SKM-1 (cell line): ENCODE measurements around the gene ADSS1.

ENCODE experiments used
- DNase-seq: peaks from one replicate; lab custom pipeline; 2025; ENCODE audit not compliant: unreplicated experiment; lab: John Stamatoyannopoulos, UW

Gene ADSS1

DNA sequence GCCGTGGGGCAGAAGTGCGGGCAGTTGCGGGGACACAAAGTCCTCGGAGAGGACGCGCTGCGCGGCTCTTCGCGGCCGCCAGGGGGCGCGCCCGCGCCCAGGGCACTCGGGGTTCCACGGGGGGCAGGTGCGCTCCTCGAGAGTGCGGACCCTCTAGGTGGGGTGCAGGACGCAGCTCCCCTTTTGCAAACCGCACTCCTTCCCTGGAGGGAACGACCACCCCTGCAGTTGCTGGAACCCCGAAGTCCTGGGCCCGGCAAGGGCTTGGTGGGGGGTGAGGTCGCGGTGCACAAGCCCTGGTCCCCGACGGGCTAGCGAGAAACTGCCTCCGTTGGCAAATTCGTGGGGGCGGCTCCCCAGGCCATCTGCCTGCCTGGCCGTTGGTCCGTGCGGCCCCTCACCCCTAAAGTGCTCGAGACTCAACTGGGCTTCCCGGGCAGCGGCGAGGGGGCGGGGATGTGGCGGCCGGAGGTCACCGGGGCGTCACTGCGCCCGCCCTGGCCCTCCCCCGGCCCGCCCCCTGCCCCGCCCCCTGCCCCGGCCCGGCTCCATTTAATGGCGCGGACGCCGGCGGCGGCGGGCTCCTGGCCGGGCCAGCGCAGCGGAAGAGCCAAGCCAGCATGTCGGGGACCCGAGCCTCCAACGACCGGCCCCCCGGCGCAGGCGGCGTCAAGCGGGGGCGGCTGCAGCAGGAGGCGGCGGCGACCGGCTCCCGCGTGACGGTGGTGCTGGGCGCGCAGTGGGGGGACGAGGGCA lies at the start of gene ADSS1:
Gene ADSS1 (plus strand): TSS at position 579 of the 756 bp plus-strand sequence. CDS start 42 bp downstream, at position 621.
- no peak for DNase-seq

DNA sequence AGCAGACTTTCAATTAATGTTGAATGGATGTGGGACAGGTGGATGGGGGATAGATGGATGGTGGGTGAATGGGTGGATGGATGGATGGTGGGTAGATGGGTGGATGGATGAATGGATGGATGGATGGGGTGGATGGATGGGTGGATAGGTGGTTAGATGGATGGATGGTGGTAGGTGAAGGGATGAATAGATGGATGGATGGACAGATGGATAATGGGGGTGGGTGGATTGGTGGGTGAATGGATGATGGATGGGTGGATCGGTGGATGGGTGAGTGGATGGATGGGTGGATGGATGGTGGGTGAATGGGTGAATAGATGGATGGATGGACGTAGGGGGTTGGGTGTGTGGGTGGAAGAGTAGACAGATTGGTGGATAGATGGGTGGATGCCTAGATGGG lies 48.6 kb upstream of the ADSS1 start:
- DNase-seq = no peak

DNA sequence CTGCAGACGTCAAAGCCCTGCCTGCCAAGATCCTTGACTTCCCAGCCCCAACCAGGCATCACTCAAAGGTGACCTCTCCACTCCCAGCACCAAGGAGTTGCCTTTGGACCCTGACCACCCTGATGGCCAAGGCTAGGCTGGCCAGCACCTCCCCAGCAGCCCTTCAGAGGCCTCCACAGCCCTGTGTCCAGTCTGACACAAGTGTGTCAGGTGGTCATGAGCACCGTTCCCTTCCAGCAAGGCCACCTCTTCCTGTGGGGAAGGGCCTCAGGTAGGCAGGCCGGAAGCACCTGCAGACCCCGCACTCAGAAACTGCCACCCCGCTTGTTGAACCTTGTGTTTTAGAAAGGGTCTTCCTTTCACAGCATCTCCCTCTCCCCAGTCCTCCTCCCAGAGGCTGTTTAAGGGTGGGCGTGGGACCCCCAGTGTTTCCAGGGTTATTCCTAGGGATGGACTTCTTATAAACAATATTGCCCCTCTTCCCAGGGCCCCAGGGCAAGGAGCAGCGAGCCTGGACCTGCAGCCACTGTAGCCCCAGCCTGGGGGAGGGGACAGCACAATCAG lies 47.8 kb upstream of the ADSS1 start:
- no peak for DNase-seq

DNA sequence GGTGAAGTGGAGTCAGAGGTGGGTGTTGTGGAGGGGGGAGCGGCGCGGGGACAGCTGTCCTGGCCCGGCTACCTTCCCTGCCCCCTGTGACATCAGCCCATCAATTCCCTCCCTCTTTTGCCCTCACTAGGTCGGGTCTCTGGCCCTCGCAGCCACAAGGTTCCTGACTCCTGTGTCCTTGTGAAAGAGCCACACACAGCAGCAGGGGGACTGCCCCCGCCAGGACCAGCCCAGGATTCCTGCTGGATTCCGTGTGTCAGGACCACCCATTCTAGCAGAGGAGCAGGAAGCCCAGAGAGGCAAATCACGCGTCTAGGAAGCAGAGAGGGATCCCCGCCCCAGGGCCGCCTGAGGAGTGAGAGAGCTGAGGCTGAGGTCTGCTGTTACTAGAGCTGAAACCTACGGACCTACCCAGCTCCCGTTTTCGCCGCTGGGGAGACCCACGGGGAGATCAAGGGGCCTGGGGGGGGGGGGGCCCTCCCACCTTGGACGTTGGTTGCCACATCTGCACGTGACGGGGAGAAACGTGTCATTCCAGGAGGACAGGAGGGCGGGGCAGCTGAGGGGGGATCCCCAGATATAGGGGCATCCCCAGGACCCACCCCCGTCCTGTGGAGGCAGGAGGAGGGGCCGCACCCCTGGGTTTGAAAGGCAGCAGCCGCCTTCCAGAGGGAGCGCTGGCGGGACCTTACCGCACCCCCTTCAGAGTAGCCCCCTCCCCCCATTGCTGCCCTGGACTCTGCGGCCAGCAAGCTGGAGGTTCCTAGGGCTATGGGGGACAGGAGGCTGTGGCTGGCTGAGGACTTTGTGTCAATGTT lies 47.1 kb upstream of the ADSS1 start:
- no peak for DNase-seq

GRCh38 chr14:104677512-104678332 lies 46.3 kb upstream of the ADSS1 start:
- peak; percentile 35 for DNase-seq

GRCh38 chr14:104678346-104678745 lies 45.7 kb upstream of the ADSS1 start:
- no peak for DNase-seq

GRCh38 chr14:104678901-104679705 lies 44.9 kb upstream of the ADSS1 start:
- no peak for DNase-seq

- DNase-seq = no peak
Observed at GRCh38 chr14:104680056-104680805, 43.8 kb upstream of the ADSS1 start.

- peak; percentile 1 for DNase-seq
Observed at GRCh38 chr14:104680806-104681688, 43.0 kb upstream of the ADSS1 start.

GRCh38 chr14:104681689-104682074 lies 42.3 kb upstream of the ADSS1 start:
- DNase-seq = no peak

- DNase-seq = no peak
Observed at GRCh38 chr14:104682107-104682593, 41.9 kb upstream of the ADSS1 start.

GRCh38 chr14:104683653-104684448 lies 40.2 kb upstream of the ADSS1 start:
- no peak for DNase-seq

- no peak for DNase-seq
Observed at GRCh38 chr14:104684449-104684821, 39.6 kb upstream of the ADSS1 start.

DNA sequence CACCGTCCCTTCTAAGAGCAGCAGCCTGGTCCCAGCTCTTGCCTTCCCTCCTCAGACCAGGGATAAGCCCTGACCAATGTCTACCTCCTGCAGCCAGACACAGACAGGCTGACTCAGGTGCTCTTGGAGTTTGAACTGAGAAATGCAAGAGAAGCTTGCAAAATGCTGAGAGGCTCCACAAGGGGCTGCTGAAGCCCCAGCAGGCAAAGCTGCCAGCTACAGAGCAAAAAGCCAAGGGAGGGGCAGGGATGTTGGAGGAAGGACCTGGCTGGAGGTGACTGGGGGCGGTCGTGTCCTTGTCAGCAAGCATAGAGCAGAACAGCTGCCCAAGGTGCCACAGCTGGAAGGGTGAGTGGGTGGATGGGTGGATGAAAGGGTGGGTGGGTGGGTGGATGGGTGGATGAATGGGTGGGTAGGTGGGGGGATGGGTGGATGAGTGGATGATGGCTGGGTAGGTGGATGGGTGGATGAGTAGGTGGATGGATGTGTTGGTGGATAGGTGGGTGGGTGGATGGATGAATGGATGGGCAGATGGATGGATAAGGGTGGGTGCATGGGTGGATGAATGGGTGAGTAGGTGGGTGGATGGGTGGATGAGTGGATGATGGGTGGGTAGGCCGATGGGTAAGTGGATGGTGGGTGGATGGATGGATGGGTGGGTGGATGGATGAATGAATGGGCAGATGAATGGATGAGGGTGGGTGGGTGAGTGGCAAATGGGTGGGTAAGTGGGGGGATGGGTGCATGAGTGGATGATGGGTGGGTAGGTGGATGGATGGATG lies 38.6 kb upstream of the ADSS1 start:
- no peak for DNase-seq

GRCh38 chr14:104685998-104686610 lies 37.9 kb upstream of the ADSS1 start:
- no peak for DNase-seq
